GM18508 (cell line): ENCODE data around the gene OPA3.
"Not testable (repeated sequence)": the region's sequence is repeated elsewhere in the genome, so short reads cannot be mapped to it uniquely, and the experiment has no call there.

Experiments
- ATAC-seq: cut with Tn5 transposase; IDR thresholded peaks from one replicate; pipeline ENCODE4 v1.9.1; 2021; ENCODE audit warnings: moderate number of reproducible peaks; ENCODE audit not compliant: insufficient read depth, unreplicated experiment

OPA3 gene

DNA sequence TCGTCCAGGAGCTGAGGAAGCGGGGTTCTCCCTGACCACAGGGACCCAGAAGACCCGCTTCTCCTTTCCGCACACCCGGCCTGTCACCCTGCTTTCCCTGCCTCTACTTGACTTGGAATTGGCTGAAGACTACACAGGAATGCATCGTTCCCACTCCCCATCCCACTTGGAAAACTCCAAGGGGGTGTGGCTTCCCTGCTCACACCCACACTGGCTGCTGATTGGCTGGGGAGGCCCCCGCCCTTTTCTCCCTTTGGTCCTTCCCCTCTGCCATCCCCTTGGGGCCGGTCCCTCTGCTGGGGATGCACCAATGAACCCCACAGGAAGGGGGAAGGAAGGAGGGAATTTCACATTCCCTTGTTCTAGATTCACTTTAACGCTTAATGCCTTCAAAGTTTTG lies 58.5 kb downstream of the OPA3 start:
- ATAC-seq, result no peak

DNA sequence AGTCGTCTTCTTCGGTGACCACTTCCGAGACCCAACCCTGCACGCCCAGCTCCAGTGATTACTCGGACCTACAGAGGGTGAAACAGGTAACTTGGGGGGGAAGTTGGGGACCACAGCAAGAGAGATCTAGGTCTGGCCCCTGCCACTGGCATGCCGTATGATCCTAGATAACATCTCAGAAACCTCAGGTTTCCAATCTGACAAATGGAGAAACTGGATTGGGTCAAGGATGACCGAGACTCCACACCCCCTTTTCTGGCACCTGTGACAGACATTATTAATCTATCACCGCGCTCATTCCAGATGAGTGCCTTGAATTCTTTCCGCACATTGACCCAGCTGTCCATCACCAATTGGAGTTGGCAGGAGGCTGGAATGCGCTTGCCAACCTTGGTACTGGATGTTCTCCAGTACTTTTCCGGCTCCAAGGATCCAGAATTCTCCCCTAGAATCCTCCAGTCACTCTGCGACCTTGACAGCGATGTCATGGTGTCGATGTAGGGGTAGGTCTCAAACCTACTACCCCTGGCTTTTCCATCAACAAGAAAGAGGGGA lies 60.0 kb downstream of the OPA3 start:
- no peak for ATAC-seq

GRCh38 chr19:45523642-45524256 lies 60.9 kb downstream of the OPA3 start:
- peak; percentile 81 for ATAC-seq

- no peak for ATAC-seq
Observed at GRCh38 chr19:45522010-45522941, 62.3 kb downstream of the OPA3 start.

DNA sequence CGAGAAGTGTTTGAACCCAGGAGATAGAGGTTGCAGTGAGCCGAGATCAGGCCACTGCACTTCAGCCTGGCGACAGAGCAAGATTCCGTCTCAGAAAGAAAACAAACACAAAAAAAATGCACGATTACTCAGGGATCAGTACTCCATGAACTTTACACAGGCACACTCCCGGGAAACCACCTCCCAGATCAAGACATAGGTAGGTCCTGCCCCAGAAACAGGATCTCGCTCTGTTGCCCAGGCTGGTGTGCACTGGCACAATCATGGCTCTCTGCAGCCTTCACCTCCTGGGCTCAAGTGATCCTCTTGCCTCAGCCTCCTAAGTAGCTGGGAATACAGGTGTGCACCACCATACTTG lies 66.2 kb downstream of the OPA3 start:
- no peak for ATAC-seq

DNA sequence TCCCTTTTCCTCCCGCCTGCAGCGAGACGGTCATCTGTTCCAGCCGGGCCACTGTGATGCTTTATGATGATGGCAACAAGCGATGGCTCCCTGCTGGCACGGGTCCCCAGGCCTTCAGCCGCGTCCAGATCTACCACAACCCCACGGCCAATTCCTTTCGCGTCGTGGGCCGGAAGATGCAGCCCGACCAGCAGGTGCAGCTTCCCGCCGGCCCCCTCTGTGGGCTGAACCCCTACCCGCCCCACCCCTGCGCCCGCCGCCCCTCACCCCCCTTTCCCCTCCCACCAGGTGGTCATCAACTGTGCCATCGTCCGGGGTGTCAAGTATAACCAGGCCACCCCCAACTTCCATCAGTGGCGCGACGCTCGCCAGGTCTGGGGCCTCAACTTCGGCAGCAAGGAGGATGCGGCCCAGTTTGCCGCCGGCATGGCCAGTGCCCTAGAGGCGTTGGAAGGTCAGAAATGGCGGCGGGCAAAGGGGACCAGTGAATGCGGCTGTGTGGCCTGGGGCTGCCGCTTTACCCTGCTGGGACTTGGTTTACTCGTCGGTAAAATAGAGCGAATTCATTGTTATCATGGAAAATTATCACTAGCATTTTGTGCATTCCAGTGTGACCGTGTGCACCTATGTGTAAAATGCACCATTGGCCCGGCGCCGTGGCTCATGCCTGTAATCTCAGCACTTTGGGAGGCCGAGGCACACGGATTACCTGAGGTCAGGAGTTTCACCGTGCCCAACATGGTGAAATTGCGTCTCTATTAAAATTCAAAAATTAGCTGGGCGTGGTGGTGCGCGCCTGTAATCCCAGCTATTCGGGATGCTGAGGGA lies 66.7 kb downstream of the OPA3 start:
- ATAC-seq, result no peak

DNA sequence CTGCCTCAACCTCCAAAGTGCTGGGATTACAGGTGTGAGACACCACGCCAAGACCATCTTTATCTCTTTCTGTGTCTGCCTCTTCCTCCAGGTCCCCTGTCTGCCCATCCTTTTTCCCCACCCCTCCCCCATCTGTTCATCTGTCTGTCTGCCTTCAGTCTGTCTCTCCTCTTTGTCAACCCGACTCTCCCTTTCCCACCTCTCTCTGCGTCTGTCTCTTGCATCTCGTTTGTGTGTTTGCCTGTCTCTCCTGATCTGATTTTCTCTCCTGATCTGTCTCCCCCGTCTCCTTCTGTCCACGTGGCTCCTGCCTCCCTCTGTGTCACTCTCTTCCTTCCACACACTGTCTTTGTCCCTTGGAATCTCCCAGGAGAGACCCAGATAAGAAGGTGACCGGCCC lies 67.4 kb downstream of the OPA3 start:
- no peak for ATAC-seq

DNA sequence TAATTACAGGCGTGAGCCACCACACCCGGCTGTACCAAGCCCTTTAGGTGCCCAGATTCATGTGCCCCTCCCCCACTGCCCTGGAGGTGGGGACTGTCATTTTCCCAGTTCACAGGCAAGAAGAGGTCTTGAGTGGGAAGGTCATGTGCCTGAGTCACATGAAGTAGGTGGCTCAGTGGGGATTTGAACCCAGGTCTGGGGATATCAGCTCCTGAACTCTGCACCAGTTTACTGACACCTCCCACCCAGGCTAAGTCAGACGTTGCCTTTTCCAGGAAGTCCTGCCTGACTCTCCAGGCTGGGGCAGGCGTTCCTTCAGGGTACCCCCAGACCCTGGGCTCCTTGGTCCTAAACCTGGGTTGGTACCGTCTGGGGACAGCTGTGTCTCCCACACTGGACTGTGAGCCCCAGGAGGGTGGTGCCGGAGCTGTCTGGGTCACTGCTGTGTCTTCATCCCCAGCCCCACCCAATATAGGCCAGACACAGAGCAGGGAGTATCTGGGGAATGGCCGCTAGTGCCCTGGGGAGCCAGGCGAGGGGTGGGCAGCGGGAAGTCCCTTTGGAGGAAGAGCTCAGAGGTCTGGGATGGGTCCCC lies 68.7 kb downstream of the OPA3 start:
- no peak for ATAC-seq

DNA sequence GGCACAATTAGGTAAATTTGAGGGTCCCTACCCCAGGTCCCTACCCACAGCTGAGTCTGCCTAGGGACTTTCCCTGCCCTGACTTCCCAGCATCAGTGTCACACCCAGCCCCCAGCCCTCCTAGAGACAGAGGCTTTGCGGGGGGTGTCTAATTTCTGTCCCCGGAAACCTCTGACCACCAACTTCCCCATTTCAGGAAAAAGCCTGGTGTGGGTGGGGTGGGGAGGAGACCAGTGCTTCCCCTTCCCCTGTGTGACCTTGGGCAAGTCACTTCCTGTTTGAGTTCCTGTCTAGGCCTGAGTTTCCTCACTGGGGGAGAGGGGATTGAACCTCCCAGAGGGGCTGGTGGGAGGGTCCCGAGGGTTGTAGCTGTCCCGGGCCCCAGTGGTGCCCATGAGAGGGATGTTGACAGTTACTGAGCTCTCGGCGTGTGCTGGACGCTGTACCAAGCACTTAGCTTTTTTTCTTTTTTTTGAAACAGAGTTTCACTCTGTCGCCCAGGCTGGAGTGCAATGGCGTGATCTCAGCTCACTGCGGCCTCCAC lies 69.4 kb downstream of the OPA3 start:
- ATAC-seq, result no peak

DNA sequence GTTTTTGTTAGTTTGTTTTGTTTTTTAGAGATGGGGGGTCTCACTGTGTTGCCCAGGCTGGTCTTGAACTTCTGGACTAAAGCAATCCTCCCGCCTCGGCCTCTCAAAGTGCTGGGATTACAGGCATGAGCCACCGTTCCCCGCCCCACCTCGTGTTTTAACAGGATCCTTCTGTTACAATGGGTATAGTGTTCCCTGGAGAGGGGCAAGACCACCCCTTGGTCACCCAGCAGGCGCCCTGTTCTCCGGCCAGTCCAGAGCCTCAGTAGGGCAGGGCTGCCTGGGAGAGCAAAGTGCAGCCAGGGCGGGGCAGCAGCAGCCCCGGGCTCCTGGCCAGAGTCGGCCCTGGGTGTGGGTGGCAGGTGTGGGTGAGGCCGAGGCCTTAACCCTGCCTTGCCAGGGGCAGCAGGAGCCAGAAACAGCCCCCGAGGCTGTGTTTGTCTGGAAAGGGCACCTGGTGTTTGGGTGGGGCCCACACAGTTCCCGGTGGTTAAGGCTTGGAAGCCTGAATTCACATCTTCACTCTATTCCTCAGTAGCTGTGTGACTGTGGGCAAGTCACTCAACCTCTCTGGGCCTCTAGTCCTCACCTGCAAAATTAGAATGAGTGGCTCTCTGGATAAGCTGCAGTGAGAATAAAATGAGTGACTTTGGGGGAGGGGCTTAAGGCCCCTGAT lies 70.1 kb downstream of the OPA3 start:
- no peak for ATAC-seq

GRCh38 chr19:45512881-45513483 lies 71.6 kb downstream of the OPA3 start:
- ATAC-seq, result no peak

DNA sequence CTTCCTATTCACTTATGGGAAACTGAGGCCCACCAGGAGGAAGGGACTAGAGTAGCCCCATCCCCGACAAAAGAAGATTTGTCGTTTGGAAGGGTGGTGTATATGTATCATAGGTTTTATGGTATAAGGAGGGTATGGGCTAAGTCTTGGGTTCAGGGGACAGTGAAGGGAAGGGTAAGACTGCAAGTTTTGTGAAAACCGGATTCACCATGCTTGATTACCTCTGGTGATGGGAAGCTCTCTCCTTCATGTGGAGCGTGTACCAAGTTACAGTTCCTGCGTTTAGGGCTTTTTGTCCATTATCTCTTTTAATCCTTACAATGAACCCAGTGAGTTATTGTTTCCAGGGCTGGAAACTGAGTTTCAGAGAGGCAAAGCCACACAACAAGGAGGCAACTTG lies 73.5 kb downstream of the OPA3 start:
- ATAC-seq, result no peak

- ATAC-seq, result not testable (repeated sequence)
Observed at GRCh38 chr19:45510352-45510751, 74.2 kb downstream of the OPA3 start.

DNA sequence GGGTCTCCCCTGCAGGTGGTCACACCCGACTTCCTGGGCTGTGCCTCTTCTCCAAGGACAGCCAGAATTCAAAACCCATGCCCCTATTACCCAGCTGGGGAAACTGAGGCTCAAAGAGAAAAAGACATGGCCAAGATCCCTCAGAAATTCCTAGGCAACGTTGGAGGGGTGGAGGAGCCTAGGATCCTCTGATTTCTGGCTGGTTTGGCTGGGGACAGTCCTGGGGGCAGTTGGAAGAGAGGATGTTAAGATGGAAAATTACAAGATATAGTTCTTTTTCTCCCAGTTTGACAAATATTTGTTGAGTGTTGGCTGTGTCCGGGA lies 74.9 kb downstream of the OPA3 start:
- no peak for ATAC-seq

- no peak for ATAC-seq
Observed at GRCh38 chr19:45508861-45509691, 75.5 kb downstream of the OPA3 start.

DNA sequence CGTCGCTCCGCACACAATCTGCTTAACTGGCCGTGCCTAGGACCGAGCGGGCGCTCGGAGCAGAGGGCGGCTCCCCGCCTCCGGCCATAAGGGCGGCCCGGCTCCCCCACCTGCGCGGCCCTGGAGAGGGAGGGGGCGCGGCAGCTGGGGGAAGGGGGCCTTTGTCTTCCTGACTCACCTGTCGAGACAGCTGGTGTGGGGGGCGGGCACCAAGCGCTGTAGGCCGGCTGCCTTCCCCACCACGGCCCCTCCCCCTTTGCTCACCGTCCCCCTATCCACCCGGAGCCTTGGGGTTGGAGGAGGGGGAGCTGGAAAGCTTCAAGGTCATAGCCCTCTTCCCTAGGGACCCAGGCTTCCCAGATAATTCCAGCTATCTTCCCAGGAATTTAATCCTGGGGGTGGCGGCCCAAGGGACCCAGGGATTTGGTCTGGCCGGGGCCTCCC lies 76.2 kb downstream of the OPA3 start:
- ATAC-seq, result no peak

DNA sequence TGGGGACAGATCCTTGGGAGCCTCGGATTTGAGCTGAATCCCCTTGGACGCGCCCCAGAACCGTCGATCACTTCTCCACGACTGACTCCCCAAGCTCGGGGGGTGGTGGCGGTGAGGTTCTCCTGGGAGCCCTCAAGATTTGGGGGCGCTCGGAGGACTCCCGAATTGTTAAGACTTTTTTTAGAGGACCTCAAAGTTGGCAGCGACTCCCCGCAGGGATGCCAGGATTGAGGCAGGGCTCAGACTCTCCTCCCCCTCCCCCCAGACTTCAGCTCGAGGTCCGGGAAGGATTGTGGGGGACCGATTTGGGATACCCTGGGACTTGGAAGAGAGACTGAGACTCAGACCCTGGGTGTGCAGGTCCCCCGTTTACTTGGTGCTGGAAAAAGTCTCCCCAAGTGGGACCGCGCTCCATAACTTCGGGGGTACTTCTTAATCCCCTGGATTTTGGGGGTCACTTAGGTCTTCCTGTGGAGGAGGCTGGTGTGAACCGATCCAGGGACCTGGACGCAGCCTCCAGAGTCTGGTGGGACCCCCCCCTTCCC lies 76.7 kb downstream of the OPA3 start:
- no peak for ATAC-seq
